H1 (cell line): ENCODE measurements around the gene CHD8. TPM values are rescaled to one million over a fixed set of nuclear protein-coding genes. Genes with fewer than 3 reads are reported as not detected.

ENCODE experiments used
- CTCF ChIA-PET: fragments of 300-600 bp; sonication (Branson Sonifier 250); formaldehyde crosslinking; loops from one replicate; lab custom pipeline; 2021; ENCODE audit not compliant: partially characterized antibody; lab: Charles Lee
- POLR2A ChIA-PET: fragments of 300-600 bp; sonication (Branson Sonifier 250); formaldehyde crosslinking; loops from one replicate; lab custom pipeline; 2021; ENCODE audit warnings: inconsistent platforms; ENCODE audit not compliant: partially characterized antibody; lab: Charles Lee
- DNase-seq, 2 experiments: peaks; one replicate each; pipeline versions ENCODE4 v3.0.0 to v3.0.0-alpha.2; 2010 to 2022; ENCODE audit warnings: low spot score in 2 of 2, low read depth in 1 of 2, mixed read lengths in 1 of 2
- FAIRE-seq: peaks from 2 replicates; lab custom pipeline; 2011; peaks lifted over from hg19 to GRCh38; lab: Jason Lieb, UNC
- H2AFZ ChIP-seq: 2 replicates; pipeline ENCODE4 v1.8.1; 2012; ENCODE audit warnings: low read length, inconsistent platforms
- H2AK5ac ChIP-seq: 2 replicates; pipeline ENCODE4 v1.6.1; 2013; ENCODE audit warnings: low read depth, low read length
- H2BK120ac ChIP-seq: replicated peaks from 2 replicates; pipeline ENCODE3; 2013; ENCODE audit warnings: low read depth, low read length, inconsistent platforms
- H2BK12ac ChIP-seq: 2 replicates; pipeline ENCODE4 v1.6.1; 2013; ENCODE audit warnings: low read depth, low read length
- H2BK15ac ChIP-seq: 2 replicates; pipeline ENCODE4 v1.6.1; 2013; ENCODE audit warnings: low read length
- H2BK20ac ChIP-seq: 2 replicates; pipeline ENCODE4 v1.6.1; 2013; ENCODE audit warnings: low read length
- H2BK5ac ChIP-seq: 2 replicates; pipeline ENCODE4 v1.6.1; 2013; ENCODE audit warnings: low read depth, low read length
- H3K14ac ChIP-seq: 2 replicates; pipeline ENCODE4 v1.6.1; 2013; ENCODE audit warnings: inconsistent platforms; ENCODE audit not compliant: insufficient read length
- H3K18ac ChIP-seq: 2 replicates; pipeline ENCODE4 v1.6.1; 2013; ENCODE audit warnings: low read length; ENCODE audit errors: extremely low read depth
- H3K23ac ChIP-seq: 2 replicates; pipeline ENCODE4 v1.6.1; 2013; ENCODE audit warnings: inconsistent platforms; ENCODE audit not compliant: insufficient read length
- H3K23me2 ChIP-seq: 2 replicates; pipeline ENCODE4 v1.6.1; 2013; ENCODE audit warnings: low read depth, low read length
- H3K27ac ChIP-seq: 2 replicates; pipeline ENCODE4 v1.6.1; 2011; ENCODE audit warnings: low read depth, low read length, inconsistent platforms
- H3K27me3 ChIP-seq, 4 experiments: replicated peaks in 1 of 4; 1 replicate in 1 of 4; 2 replicates in 3 of 4; pipeline versions ENCODE4 v1.6.1 to v1.8.1; 2011 to 2013; ENCODE audit warnings: low read length in 3 of 4, mild to moderate bottlenecking in 3 of 4, inconsistent platforms in 2 of 4, mixed read lengths in 2 of 4, moderate library complexity in 1 of 4; ENCODE audit not compliant: control insufficient read depth in 3 of 4, insufficient read depth in 3 of 4; ENCODE audit errors: extremely low read depth in 1 of 4
- H3K36me3 ChIP-seq, 4 experiments: 2 replicates each; pipeline versions ENCODE4 v1.6.1 to v1.8.1; 2011 to 2013; ENCODE audit warnings: mild to moderate bottlenecking in 4 of 4, low read length in 3 of 4, moderate library complexity in 2 of 4, control low read depth in 1 of 4, inconsistent platforms in 1 of 4; ENCODE audit not compliant: insufficient read depth in 4 of 4, control insufficient read depth in 2 of 4
- H3K4ac ChIP-seq: replicated peaks from 2 replicates; pipeline ENCODE3; 2013; ENCODE audit warnings: low read length, low read depth, mixed read lengths, inconsistent platforms; ENCODE audit not compliant: insufficient read length
- H3K4me1 ChIP-seq, 4 experiments: replicated peaks in 1 of 4; 1 replicate in 1 of 4; 2 replicates in 3 of 4; pipeline versions ENCODE4 v1.6.1 to v1.8.1; 2011 to 2013; ENCODE audit warnings: low read length in 3 of 4, inconsistent platforms in 2 of 4, mixed read lengths in 1 of 4; ENCODE audit not compliant: insufficient read depth in 4 of 4, control insufficient read depth in 3 of 4
- H3K4me2 ChIP-seq, 2 experiments: 2 replicates each; pipeline versions ENCODE4 v1.6.1 to v1.8.1; 2011 to 2013; ENCODE audit warnings: low read depth in 2 of 2, low read length in 2 of 2, control low read depth in 1 of 2, inconsistent platforms in 1 of 2, mild to moderate bottlenecking in 1 of 2; ENCODE audit not compliant: insufficient read depth in 1 of 2
- H3K4me3 ChIP-seq, 4 experiments: fragments of 200-600, 300-600 bp in 1 of 4; sonication (generic), shearing (Covaris generic), sonication (Bioruptor Twin) in 1 of 4; 2 replicates each; pipeline versions ENCODE4 v1.5.1 to v1.8.1; 2011 to 2016; ENCODE audit warnings: low read length in 4 of 4, low read depth in 3 of 4, control low read depth in 2 of 4, inconsistent platforms in 2 of 4, mild to moderate bottlenecking in 2 of 4, mixed read lengths in 1 of 4, moderate library complexity in 1 of 4; ENCODE audit not compliant: insufficient read depth in 2 of 4; ENCODE audit errors: extremely low read depth in 1 of 4
- H3K56ac ChIP-seq: replicated peaks from 2 replicates; pipeline ENCODE3; 2013; ENCODE audit warnings: low read depth, mild to moderate bottlenecking, mixed read lengths, low read length, inconsistent platforms; ENCODE audit not compliant: insufficient read length
- H3K79me1 ChIP-seq: 2 replicates; pipeline ENCODE4 v1.6.1; 2013; ENCODE audit warnings: low read depth, low read length, control low read depth
- H3K79me2 ChIP-seq, 2 experiments: 2 replicates each; pipeline versions ENCODE4 v1.6.1 to v1.8.1; 2012 to 2013; ENCODE audit warnings: low read length in 2 of 2, mild to moderate bottlenecking in 2 of 2, inconsistent platforms in 1 of 2; ENCODE audit not compliant: insufficient read depth in 2 of 2, control insufficient read depth in 1 of 2
- H3K9ac ChIP-seq, 4 experiments: replicated peaks in 1 of 4; 1 replicate in 1 of 4; 2 replicates in 3 of 4; pipeline versions ENCODE4 v1.6.1 to v1.8.1; 2011 to 2013; ENCODE audit warnings: low read depth in 3 of 4, low read length in 3 of 4, control low read depth in 2 of 4, mild to moderate bottlenecking in 2 of 4, moderate library complexity in 2 of 4, inconsistent platforms in 1 of 4; ENCODE audit errors: extremely low read depth in 1 of 4
- H3K9me3 ChIP-seq, 2 experiments: 2 replicates each; pipeline versions ENCODE4 v1.6.1 to v1.8.1; 2012 to 2013; ENCODE audit warnings: mild to moderate bottlenecking in 2 of 2, moderate library complexity in 2 of 2, control low read depth in 1 of 2, inconsistent platforms in 1 of 2, low read depth in 1 of 2, low read length in 1 of 2, mixed read lengths in 1 of 2; ENCODE audit not compliant: insufficient read depth in 2 of 2
- H4K20me1 ChIP-seq, 2 experiments: replicated peaks in 1 of 2; 2 replicates each; pipeline versions ENCODE3 to v1.8.1; 2011 to 2013; ENCODE audit warnings: inconsistent platforms in 2 of 2, low read length in 2 of 2, mild to moderate bottlenecking in 1 of 2; ENCODE audit not compliant: insufficient read depth in 2 of 2, control insufficient read depth in 1 of 2
- H4K5ac ChIP-seq: 2 replicates; pipeline ENCODE4 v1.6.1; 2013; ENCODE audit warnings: low read length, low read depth, mixed read lengths, inconsistent platforms; ENCODE audit not compliant: insufficient read length
- H4K8ac ChIP-seq: 2 replicates; pipeline ENCODE4 v1.8.0; 2013; ENCODE audit warnings: mild to moderate bottlenecking, moderate library complexity, low read length, inconsistent platforms; ENCODE audit not compliant: insufficient read depth; ENCODE audit errors: extremely low read depth
- H4K91ac ChIP-seq: replicated peaks from 2 replicates; pipeline ENCODE3; 2013; ENCODE audit warnings: low read length, mixed read lengths, inconsistent platforms; ENCODE audit not compliant: insufficient read length
- CHD1 ChIP-seq: IDR thresholded peaks from 2 replicates; pipeline ENCODE4 v1.6.1; 2012; ENCODE audit warnings: low read depth, low read length, improper control_type of control experiment
- MAX ChIP-seq: IDR thresholded peaks from 2 replicates; pipeline ENCODE4 v1.6.1; 2012; ENCODE audit warnings: inconsistent platforms
- SP1 ChIP-seq: IDR thresholded peaks from 2 replicates; pipeline ENCODE4 v1.6.1; 2011; ENCODE audit warnings: low read depth, low read length
- TCF12 ChIP-seq: IDR thresholded peaks from 2 replicates; pipeline ENCODE4 v1.6.1; 2011; ENCODE audit warnings: low read depth, mild to moderate bottlenecking, low read length
- WGBS, 2 experiments: shearing (Covaris generic) in 1 of 2; methylation state at CpG; one replicate each; pipeline versions ENCODE4 v1.1.6 to v1.1.7; 2013 to 2015; ENCODE audit warnings: low lambda C conversion rate in 2 of 2, mixed read lengths in 2 of 2, inconsistent platforms in 1 of 2, low coverage in 1 of 2, missing lambda C conversion rate in 1 of 2; ENCODE audit not compliant: insufficient replicate concordance in 2 of 2, insufficient coverage in 1 of 2, insufficient read length in 1 of 2; ENCODE audit errors: extremely low coverage in 1 of 2, missing lambda C conversion rate in 1 of 2; 5-methylcytosine and 5-hydroxymethylcytosine counted together
- polyA plus RNA-seq, 7 experiments: library from polyadenylated mRNA; depleted of rRNA in 3 of 7; stranded (reverse) in 5 of 7; unstranded in 2 of 7; fragments of >200 nt in 5 of 7; fragments of 200-250 nt in 2 of 7; gene quantifications; 1 replicate in 5 of 7; 2 replicates in 1 of 7; 4 replicates in 1 of 7; pipeline versions ENCODE4 v1.2.1 to v1.2.3, GENCODE V29; 2011 to 2013; ENCODE audit warnings: missing spikeins in 2 of 7, mixed read lengths in 2 of 7
- total RNA-seq: library from RNA; stranded (reverse); fragmentation: NEBNext Ultra II Directional; extraction: Animal tissue kit (Norgen Biotek cat#: 25700); gene quantifications from 2 replicates; pipeline ENCODE4 v1.2.1, GENCODE V29; 2021

CHD8 gene
- total and polyA plus RNA-seq, 2 of the 8 experiments (the other 6 are each of a cell fraction or from before 2014, with no cell fraction given) = 88.3 to 140 TPM

- WGBS, 2 experiments = 94% methylated on average over 2 of the region's 2 CpGs; no CpG with 5 or more reads in 1 of the 2 experiments
- Histone ChIP-seq H3K4me3 (no peak overlapping the region), H4K8ac (no peak overlapping the region), H3K56ac (no peak overlapping the region), H3K9ac (no peak overlapping the region), H3K79me2 (no peaks in the 10 kb centered on the region), H4K20me1 (peaks cover 0 to 2% of the 10 kb centered on the region in 2 experiments), H3K79me1 (no peaks in the 10 kb centered on the region), H2AK5ac (no peak overlapping the region), H2AFZ (no peak overlapping the region), H3K4me2 (no peak overlapping the region), H3K27ac (no peak overlapping the region), H3K9me3 (no peaks in the 10 kb centered on the region), H4K5ac (no peak overlapping the region), H2BK12ac (no peak overlapping the region), H3K14ac (no peak overlapping the region), H3K4me1 (no peaks in the 10 kb centered on the region; a peak in 1 of 7 replicates), H2BK5ac (no peak overlapping the region), H3K36me3 (peaks cover 0 to 13% (median 4%) of the 10 kb centered on the region in 4 experiments; a peak in 4 of 8 replicates), H3K27me3 (no peaks in the 10 kb centered on the region), H2BK15ac (no peak overlapping the region), H3K4ac (no peak overlapping the region), H3K23me2 (no peaks in the 10 kb centered on the region), H3K23ac (no peak overlapping the region), H2BK120ac (no peak overlapping the region), H3K18ac (no peak overlapping the region), H4K91ac (no peak overlapping the region), H2BK20ac (no peak overlapping the region; the same call in 1 of the 2 replicates)
- DNase-seq = no peak
- FAIRE-seq = no peak
- ChIA-PET CTCF (interaction anchor here (0.7 kb wide), 1 partner anchor 43 kb away, joined by 3 read pairs; no protein-coding TSS in a partner anchor), POLR2A (interaction anchor here (0.8 to 2.6 kb wide), 17 partner anchors 10 to 155 kb away, joined by 3 to 15 read pairs (median 3); partner anchors contain the start of gene SUPT16H)
- no peak for TF ChIP-seq SP1
- no peak for TF ChIP-seq CHD1
- no peak for TF ChIP-seq TCF12
- no peak for TF ChIP-seq MAX
These were observed 109.3 kb downstream of the CHD8 start for GRCh38 chr14:21346532-21347135.
